DOHH2 (cell line): ENCODE measurements around the gene CDKN1C.

ENCODE experiments used
- CTCF ChIP-seq: fragments of 200-600 bp; sonication (generic); IDR thresholded peaks from one replicate; pipeline ENCODE4 v1.5.1; 2014; ENCODE audit warnings: antibody characterized with exemption, mild to moderate bottlenecking, low read depth, low read length; ENCODE audit not compliant: poor library complexity, severe bottlenecking
- EZH2phosphoT487 ChIP-seq: fragments of 200-600 bp; sonication (generic); IDR thresholded peaks from 2 replicates; pipeline ENCODE4 v1.6.1; 2017; ENCODE audit warnings: borderline replicate concordance, mild to moderate bottlenecking, antibody characterized with exemption, low read length, moderate library complexity, mixed read lengths

- TF ChIP-seq CTCF (no peak), EZH2phosphoT487 (no peak)
Measured at GRCh38 chr11:2847561-2847960, 38.0 kb downstream of the CDKN1C start.
